Measurements from ENCODE around the gene CACNA1E.

Gene CACNA1E

DNA sequence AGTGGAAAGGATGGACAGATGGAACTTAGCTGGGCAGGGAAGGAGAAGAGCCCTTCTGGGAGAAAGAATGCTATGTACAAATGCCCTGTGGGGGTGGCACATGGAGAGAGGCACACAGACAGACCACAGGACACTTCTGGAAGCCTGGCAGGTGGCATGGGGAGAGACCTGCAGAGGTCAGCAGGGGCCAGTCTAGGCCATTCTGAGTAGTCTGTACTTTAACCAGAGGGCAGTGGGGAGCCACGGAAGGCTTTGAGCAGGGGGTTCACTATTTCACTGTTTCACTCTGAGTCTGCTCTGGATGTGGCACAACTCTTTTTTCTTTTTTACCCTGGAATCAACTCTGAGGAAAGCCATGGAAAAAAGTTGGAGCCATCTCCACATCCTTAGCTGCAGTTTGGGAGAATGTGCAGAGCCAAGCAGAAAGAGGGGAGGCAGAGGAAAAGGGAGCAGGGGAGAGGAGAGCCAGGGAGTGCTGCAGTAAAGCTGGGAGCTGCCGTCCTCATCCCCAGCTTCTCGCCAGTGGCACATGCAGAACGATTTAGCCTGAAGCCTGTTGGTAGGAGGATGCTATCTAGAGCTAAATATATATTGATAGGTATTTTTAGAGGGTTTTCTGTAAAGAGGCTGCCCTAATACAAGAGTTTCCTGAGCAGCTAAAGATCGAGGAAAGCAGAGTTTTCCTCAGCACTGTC, 34.0 kb downstream of the CACNA1E start:
- TF ChIP-seq TAF1 (IDR thresholded peaks at IDR 0.05; ENCODE audit: borderline replicate concordance, insufficient read depth, low read length) (no peak), POLR2AphosphoS5 (IDR thresholded peaks at IDR 0.05; ENCODE audit: low read depth, low read length) (no peak), SIN3A (IDR thresholded peaks at IDR 0.05; ENCODE audit: borderline replicate concordance, insufficient read depth, low read length) (no peak), FOXP2 (optimal IDR thresholded peaks at IDR 0.05; ENCODE audit: borderline replicate concordance, extremely low read depth, extremely low read length, insufficient read depth) (no peak)
- TF ChIP-seq, protein P1, sequence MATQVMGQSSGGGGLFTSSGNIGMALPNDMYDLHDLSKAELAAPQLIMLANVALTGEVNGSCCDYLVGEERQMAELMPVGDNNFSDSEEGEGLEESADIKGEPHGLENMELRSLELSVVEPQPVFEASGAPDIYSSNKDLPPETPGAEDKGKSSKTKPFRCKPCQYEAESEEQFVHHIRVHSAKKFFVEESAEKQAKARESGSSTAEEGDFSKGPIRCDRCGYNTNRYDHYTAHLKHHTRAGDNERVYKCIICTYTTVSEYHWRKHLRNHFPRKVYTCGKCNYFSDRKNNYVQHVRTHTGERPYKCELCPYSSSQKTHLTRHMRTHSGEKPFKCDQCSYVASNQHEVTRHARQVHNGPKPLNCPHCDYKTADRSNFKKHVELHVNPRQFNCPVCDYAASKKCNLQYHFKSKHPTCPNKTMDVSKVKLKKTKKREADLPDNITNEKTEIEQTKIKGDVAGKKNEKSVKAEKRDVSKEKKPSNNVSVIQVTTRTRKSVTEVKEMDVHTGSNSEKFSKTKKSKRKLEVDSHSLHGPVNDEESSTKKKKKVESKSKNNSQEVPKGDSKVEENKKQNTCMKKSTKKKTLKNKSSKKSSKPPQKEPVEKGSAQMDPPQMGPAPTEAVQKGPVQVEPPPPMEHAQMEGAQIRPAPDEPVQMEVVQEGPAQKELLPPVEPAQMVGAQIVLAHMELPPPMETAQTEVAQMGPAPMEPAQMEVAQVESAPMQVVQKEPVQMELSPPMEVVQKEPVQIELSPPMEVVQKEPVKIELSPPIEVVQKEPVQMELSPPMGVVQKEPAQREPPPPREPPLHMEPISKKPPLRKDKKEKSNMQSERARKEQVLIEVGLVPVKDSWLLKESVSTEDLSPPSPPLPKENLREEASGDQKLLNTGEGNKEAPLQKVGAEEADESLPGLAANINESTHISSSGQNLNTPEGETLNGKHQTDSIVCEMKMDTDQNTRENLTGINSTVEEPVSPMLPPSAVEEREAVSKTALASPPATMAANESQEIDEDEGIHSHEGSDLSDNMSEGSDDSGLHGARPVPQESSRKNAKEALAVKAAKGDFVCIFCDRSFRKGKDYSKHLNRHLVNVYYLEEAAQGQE (IDR thresholded peaks at IDR 0.05; ENCODE audit: insufficient read depth in 1 of 2, low read depth in 2 of 2, low read length in 2 of 2): no peak

- TF ChIP-seq TAF1 (IDR thresholded peaks at IDR 0.05; ENCODE audit: borderline replicate concordance, insufficient read depth, low read length) (no peak), FOXP2 (optimal IDR thresholded peaks at IDR 0.05; ENCODE audit: borderline replicate concordance, extremely low read depth, extremely low read length, insufficient read depth) (no peak)
Observed at GRCh38 chr1:181518152-181518551, 34.8 kb downstream of the CACNA1E start.

- TF ChIP-seq FOXP2 (optimal IDR thresholded peaks at IDR 0.05; ENCODE audit: borderline replicate concordance, extremely low read depth, extremely low read length, insufficient read depth): no peak
- TF ChIP-seq SIN3A (IDR thresholded peaks at IDR 0.05; ENCODE audit: borderline replicate concordance, insufficient read depth, low read length): no peak
- TF ChIP-seq POLR2AphosphoS5 (IDR thresholded peaks at IDR 0.05; ENCODE audit: low read depth, low read length): no peak
- TF ChIP-seq TAF1 (IDR thresholded peaks at IDR 0.05; ENCODE audit: borderline replicate concordance, insufficient read depth, low read length): no peak
- TF ChIP-seq, protein P1 (IDR thresholded peaks at IDR 0.05; ENCODE audit: insufficient read depth in 1 of 2, low read depth in 2 of 2, low read length in 2 of 2): no peak
Observed at GRCh38 chr1:181522864-181523263, 39.5 kb downstream of the CACNA1E start.

GRCh38 chr1:181525104-181525721, 41.9 kb downstream of the CACNA1E start:
- TF ChIP-seq FOXP2 (optimal IDR thresholded peaks at IDR 0.05; ENCODE audit: borderline replicate concordance, extremely low read depth, extremely low read length, insufficient read depth) (no peak), SIN3A (IDR thresholded peaks at IDR 0.05; ENCODE audit: borderline replicate concordance, insufficient read depth, low read length) (no peak), POLR2AphosphoS5 (IDR thresholded peaks at IDR 0.05; ENCODE audit: low read depth, low read length) (no peak), TAF1 (IDR thresholded peaks at IDR 0.05; ENCODE audit: borderline replicate concordance, insufficient read depth, low read length) (no peak)
- TF ChIP-seq, protein P1 (IDR thresholded peaks at IDR 0.05; ENCODE audit: insufficient read depth in 1 of 2, low read depth in 2 of 2, low read length in 2 of 2): no peak

DNA sequence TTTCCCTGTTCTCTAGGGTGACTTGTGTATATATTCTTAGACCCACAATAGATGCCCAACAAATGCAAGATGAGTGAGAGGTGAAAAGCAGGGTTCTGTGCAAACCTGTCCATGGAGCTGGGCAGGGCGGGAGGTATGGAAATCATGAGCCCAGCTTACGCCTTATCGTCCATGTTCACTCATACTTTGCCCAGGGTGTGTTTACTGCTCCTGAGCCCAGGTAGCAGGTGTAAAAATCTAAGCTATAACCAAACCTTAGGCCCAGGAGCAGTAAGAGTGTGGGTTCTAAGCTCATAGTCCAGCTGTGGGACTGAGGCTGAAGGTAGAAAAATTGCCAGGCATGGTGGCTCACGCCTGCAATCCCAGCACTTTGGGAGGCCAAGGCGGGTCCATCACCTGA, 48.1 kb downstream of the CACNA1E start:
- TF ChIP-seq FOXP2 (optimal IDR thresholded peaks at IDR 0.05; ENCODE audit: borderline replicate concordance, extremely low read depth, extremely low read length, insufficient read depth) (no peak), TAF1 (IDR thresholded peaks at IDR 0.05; ENCODE audit: borderline replicate concordance, insufficient read depth, low read length) (no peak), POLR2AphosphoS5 (IDR thresholded peaks at IDR 0.05; ENCODE audit: low read depth, low read length) (no peak), SIN3A (IDR thresholded peaks at IDR 0.05; ENCODE audit: borderline replicate concordance, insufficient read depth, low read length) (no peak)
- TF ChIP-seq, protein P1 (IDR thresholded peaks at IDR 0.05; ENCODE audit: insufficient read depth in 1 of 2, low read depth in 2 of 2, low read length in 2 of 2): no peak

Measured in PFSK-1 (cell line).